ENCODE measurements around the gene GUCY2D. TPM values are rescaled to one million over a fixed set of nuclear protein-coding genes. Genes with fewer than 3 reads are reported as not detected.

GUCY2D gene
- total RNA-seq, 2 donors from 2014 or later = 1.2 to 1.6 TPM

GRCh38 chr17:7977805-7978204 is 24.6 kb upstream of the GUCY2D start:
- Mint-ChIP-seq H3K27ac (no peak overlapping the region), H3K36me3 (ENCODE audit: low read depth) (peaks cover 11% of the 10 kb centered on the region), H3K27me3 (ENCODE audit: insufficient read depth) (no peaks in the 10 kb centered on the region), H3K9me3 (peaks cover 43% of the 10 kb centered on the region), H3K4me1 (peaks cover 18% of the 10 kb centered on the region), H3K4me3 (no peak overlapping the region)
- H3K4me3 ChIP-seq (ENCODE audit: low read length) = no peak overlapping the region
- no peaks in the 10 kb centered on the region for H3K36me3 ChIP-seq (ENCODE audit: control insufficient read depth, insufficient read depth, low read length)
- no peaks in the 10 kb centered on the region for H3K27me3 ChIP-seq (ENCODE audit: control insufficient read depth, insufficient read depth, low read length, poor library complexity, severe bottlenecking)
- peaks cover 29% of the 10 kb centered on the region for H3K9me3 ChIP-seq (ENCODE audit: control insufficient read depth, low read length)
- TF ChIP-seq CTCF (conservative IDR thresholded peaks at IDR 0.05) = no peak
- no peak for DNase-seq
- 88 to 93% methylated on average over 1 to 5 of the region's 5 CpGs for WGBS, 2 experiments (ENCODE audit: insufficient coverage in 1 of 2, insufficient read length in 1 of 2)
- no peak overlapping the region for H3K27ac ChIP-seq (ENCODE audit: low read depth, low read length)
- no peak overlapping the region for H3K9ac ChIP-seq (ENCODE audit: extremely low read depth, low read length, poor library complexity, severe bottlenecking)
- no peaks in the 10 kb centered on the region for H3K4me1 ChIP-seq (ENCODE audit: control insufficient read depth, insufficient read depth, low read length)

GRCh38 chr17:7982173-7982572 is 20.2 kb upstream of the GUCY2D start:
- H3K9me3 Mint-ChIP-seq = peaks cover 7% of the 10 kb centered on the region
- H3K27me3 Mint-ChIP-seq (ENCODE audit: insufficient read depth) = peaks cover 4% of the 10 kb centered on the region
- Histone ChIP-seq H3K4me1 (ENCODE audit: control insufficient read depth, insufficient read depth, low read length) (no peaks in the 10 kb centered on the region), H3K27ac (ENCODE audit: low read depth, low read length) (no peak overlapping the region), H3K4me3 (ENCODE audit: low read length) (no peak overlapping the region), H3K9me3 (ENCODE audit: control insufficient read depth, low read length) (no peaks in the 10 kb centered on the region), H3K27me3 (ENCODE audit: control insufficient read depth, insufficient read depth, low read length, poor library complexity, severe bottlenecking) (no peaks in the 10 kb centered on the region), H3K36me3 (ENCODE audit: control insufficient read depth, insufficient read depth, low read length) (no peaks in the 10 kb centered on the region), H3K9ac (ENCODE audit: extremely low read depth, low read length, poor library complexity, severe bottlenecking) (no peak overlapping the region)
- H3K4me3 Mint-ChIP-seq = no peak overlapping the region
- WGBS, 2 experiments (ENCODE audit: insufficient coverage in 1 of 2, insufficient read length in 1 of 2) = 93 to 95% methylated on average over 4 to 7 of the region's 7 CpGs
- no peak overlapping the region for H3K27ac Mint-ChIP-seq
- no peaks in the 10 kb centered on the region for H3K36me3 Mint-ChIP-seq (ENCODE audit: low read depth)
- DNase-seq = no peak
- no peak for TF ChIP-seq CTCF (conservative IDR thresholded peaks at IDR 0.05)
- peaks cover 19% of the 10 kb centered on the region for H3K4me1 Mint-ChIP-seq

- Histone ChIP-seq H3K27ac (ENCODE audit: low read depth, low read length) (no peak overlapping the region), H3K9me3 (ENCODE audit: control insufficient read depth, low read length) (no peaks in the 10 kb centered on the region), H3K4me3 (ENCODE audit: low read length) (no peak overlapping the region), H3K36me3 (ENCODE audit: control insufficient read depth, insufficient read depth, low read length) (no peaks in the 10 kb centered on the region), H3K9ac (ENCODE audit: extremely low read depth, low read length, poor library complexity, severe bottlenecking) (no peak overlapping the region), H3K4me1 (ENCODE audit: control insufficient read depth, insufficient read depth, low read length) (no peaks in the 10 kb centered on the region), H3K27me3 (ENCODE audit: control insufficient read depth, insufficient read depth, low read length, poor library complexity, severe bottlenecking) (no peaks in the 10 kb centered on the region)
- H3K4me3 Mint-ChIP-seq = no peak overlapping the region
- H3K9me3 Mint-ChIP-seq = peaks cover 7% of the 10 kb centered on the region
- no peak overlapping the region for H3K27ac Mint-ChIP-seq
- peak; percentile 60 for DNase-seq
- peaks cover 6% of the 10 kb centered on the region for H3K27me3 Mint-ChIP-seq (ENCODE audit: insufficient read depth)
- H3K36me3 Mint-ChIP-seq (ENCODE audit: low read depth) = no peaks in the 10 kb centered on the region
- H3K4me1 Mint-ChIP-seq = peaks cover 23% of the 10 kb centered on the region
- peak; percentile 52 for TF ChIP-seq CTCF (conservative IDR thresholded peaks at IDR 0.05)
- WGBS, 2 experiments (ENCODE audit: insufficient coverage in 1 of 2, insufficient read length in 1 of 2) = 86 to 89% methylated on average over 6 of the region's 6 CpGs
These were observed 19.7 kb upstream of the GUCY2D start for GRCh38 chr17:7982666-7983065.

All from endodermal cell (in vitro differentiated cells).